ENCODE measurements around the gene RAD23B. TPM values are rescaled to one million over a fixed set of nuclear protein-coding genes. Genes with fewer than 3 reads are reported as not detected.

Gene RAD23B
- total RNA-seq, 1 donor from 2014 or later: 205 TPM

DNA sequence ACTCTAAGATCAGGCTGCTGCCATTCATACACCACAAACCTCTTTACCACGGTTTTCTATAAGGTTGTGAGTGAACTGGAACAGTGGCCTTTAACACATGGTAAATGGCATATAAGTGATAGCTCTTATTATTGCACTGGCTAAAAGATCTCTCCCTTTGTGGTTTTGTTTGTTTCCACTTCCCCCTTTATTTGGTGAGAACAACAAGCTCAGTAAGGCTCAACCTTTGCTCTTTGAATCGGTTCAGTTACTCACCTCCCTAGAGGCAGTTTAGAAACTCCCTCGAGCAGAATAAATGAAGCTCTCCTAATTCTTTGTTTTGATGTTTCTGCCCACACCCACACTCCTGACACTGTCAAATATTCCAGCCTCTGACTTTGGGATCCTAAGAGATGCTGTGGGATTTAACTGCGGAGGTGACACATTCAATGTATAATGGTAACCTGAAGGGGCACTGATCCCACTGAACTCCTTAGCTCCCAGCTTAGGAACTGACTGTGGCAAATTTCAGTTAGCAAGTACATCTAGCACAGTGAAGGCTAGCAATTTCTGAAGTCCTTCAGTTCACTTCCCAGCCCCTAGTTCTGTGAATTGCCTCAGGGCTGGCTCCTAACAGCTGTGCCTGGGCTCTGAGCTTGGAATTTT, 22.5 kb upstream of the RAD23B start:
- FAIRE-seq: no peak

DNA sequence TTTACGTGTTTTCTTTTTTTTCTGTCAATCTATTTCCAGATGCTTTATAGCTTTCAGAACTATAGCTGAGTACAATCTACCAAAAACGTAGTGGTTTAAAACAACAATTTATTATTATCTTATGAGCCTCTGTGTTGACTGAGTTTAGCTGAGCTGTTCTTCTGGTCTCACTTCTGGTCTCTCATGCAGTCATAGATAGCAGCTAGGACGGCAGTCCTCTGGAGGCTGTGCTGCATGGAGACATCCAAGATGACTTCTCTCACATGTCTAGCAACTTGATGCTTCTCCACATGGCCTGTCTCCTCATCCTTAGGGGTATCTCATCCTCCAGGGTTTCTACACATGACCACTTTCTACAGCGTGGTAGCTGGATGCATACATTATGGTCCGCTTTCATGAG, 22.0 kb upstream of the RAD23B start:
- no peaks in the 10 kb centered on the region for H3K36me3 Mint-ChIP-seq (ENCODE audit: low read depth, unreplicated experiment)
- Histone ChIP-seq H3K9me3 (ENCODE audit: insufficient read depth, low read depth, low read length) (no peaks in the 10 kb centered on the region), H2AFZ (ENCODE audit: low read depth, low read length) (no peak overlapping the region), H3K4me2 (ENCODE audit: low read length) (no peak overlapping the region), H4K20me1 (ENCODE audit: insufficient read depth, low read length) (no peaks in the 10 kb centered on the region), H3K4me1 (ENCODE audit: insufficient read depth, low read length) (no peaks in the 10 kb centered on the region), H3K27me3 (ENCODE audit: insufficient read depth, low read length) (no peaks in the 10 kb centered on the region), H3K9ac (ENCODE audit: low read length) (no peak overlapping the region), H3K27ac (ENCODE audit: low read depth, low read length) (no peak overlapping the region), H3K4me3 (ENCODE audit: insufficient read depth, low read depth, low read length) (no peak overlapping the region), H3K79me2 (ENCODE audit: insufficient read depth, low read length) (no peaks in the 10 kb centered on the region), H3K36me3 (ENCODE audit: insufficient read depth, low read length) (no peaks in the 10 kb centered on the region)
- H3K27ac Mint-ChIP-seq (ENCODE audit: unreplicated experiment): no peak overlapping the region
- no peak for DNase-seq (ENCODE audit: low read depth)
- no peak overlapping the region for H3K4me3 Mint-ChIP-seq (ENCODE audit: unreplicated experiment)
- no peak for TF ChIP-seq EZH2 (IDR thresholded peaks at IDR 0.05; ENCODE audit: insufficient read depth, low read length)
- TF ChIP-seq, protein P1, sequence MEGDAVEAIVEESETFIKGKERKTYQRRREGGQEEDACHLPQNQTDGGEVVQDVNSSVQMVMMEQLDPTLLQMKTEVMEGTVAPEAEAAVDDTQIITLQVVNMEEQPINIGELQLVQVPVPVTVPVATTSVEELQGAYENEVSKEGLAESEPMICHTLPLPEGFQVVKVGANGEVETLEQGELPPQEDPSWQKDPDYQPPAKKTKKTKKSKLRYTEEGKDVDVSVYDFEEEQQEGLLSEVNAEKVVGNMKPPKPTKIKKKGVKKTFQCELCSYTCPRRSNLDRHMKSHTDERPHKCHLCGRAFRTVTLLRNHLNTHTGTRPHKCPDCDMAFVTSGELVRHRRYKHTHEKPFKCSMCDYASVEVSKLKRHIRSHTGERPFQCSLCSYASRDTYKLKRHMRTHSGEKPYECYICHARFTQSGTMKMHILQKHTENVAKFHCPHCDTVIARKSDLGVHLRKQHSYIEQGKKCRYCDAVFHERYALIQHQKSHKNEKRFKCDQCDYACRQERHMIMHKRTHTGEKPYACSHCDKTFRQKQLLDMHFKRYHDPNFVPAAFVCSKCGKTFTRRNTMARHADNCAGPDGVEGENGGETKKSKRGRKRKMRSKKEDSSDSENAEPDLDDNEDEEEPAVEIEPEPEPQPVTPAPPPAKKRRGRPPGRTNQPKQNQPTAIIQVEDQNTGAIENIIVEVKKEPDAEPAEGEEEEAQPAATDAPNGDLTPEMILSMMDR (IDR thresholded peaks at IDR 0.05; ENCODE audit: insufficient read depth, low read depth, low read length): no peak
- H3K4me1 Mint-ChIP-seq (ENCODE audit: low read depth, unreplicated experiment): peaks cover 2% of the 10 kb centered on the region
- H3K9me3 Mint-ChIP-seq (ENCODE audit: unreplicated experiment): peaks cover 2% of the 10 kb centered on the region
- no peak for FAIRE-seq
- no peaks in the 10 kb centered on the region for H3K27me3 Mint-ChIP-seq (ENCODE audit: low read depth, unreplicated experiment)

More for the DNA sequence above, 22.5 kb upstream of the RAD23B start:
- no peaks in the 10 kb centered on the region for H3K4me1 ChIP-seq (ENCODE audit: insufficient read depth, low read length)
- Mint-ChIP-seq H3K27me3 (ENCODE audit: low read depth, unreplicated experiment) (no peaks in the 10 kb centered on the region), H3K4me1 (ENCODE audit: low read depth, unreplicated experiment) (peaks cover 2% of the 10 kb centered on the region), H3K9me3 (ENCODE audit: unreplicated experiment) (peaks cover 2% of the 10 kb centered on the region), H3K36me3 (ENCODE audit: low read depth, unreplicated experiment) (no peaks in the 10 kb centered on the region), H3K4me3 (ENCODE audit: unreplicated experiment) (no peak overlapping the region), H3K27ac (ENCODE audit: unreplicated experiment) (no peak overlapping the region)
- TF ChIP-seq, protein P1 (IDR thresholded peaks at IDR 0.05; ENCODE audit: insufficient read depth, low read depth, low read length): no peak
- TF ChIP-seq EZH2 (IDR thresholded peaks at IDR 0.05; ENCODE audit: insufficient read depth, low read length): no peak
- H3K4me3 ChIP-seq (ENCODE audit: insufficient read depth, low read depth, low read length): no peak overlapping the region
- H3K9me3 ChIP-seq (ENCODE audit: insufficient read depth, low read depth, low read length): no peaks in the 10 kb centered on the region
- no peaks in the 10 kb centered on the region for H3K36me3 ChIP-seq (ENCODE audit: insufficient read depth, low read length)
- H4K20me1 ChIP-seq (ENCODE audit: insufficient read depth, low read length): no peaks in the 10 kb centered on the region
- DNase-seq (ENCODE audit: low read depth): no peak
- H3K4me2 ChIP-seq (ENCODE audit: low read length): no peak overlapping the region
- H3K27ac ChIP-seq (ENCODE audit: low read depth, low read length): no peak overlapping the region
- H3K9ac ChIP-seq (ENCODE audit: low read length): no peak overlapping the region
- no peaks in the 10 kb centered on the region for H3K79me2 ChIP-seq (ENCODE audit: insufficient read depth, low read length)
- H2AFZ ChIP-seq (ENCODE audit: low read depth, low read length): no peak overlapping the region
- no peaks in the 10 kb centered on the region for H3K27me3 ChIP-seq (ENCODE audit: insufficient read depth, low read length)

DNA sequence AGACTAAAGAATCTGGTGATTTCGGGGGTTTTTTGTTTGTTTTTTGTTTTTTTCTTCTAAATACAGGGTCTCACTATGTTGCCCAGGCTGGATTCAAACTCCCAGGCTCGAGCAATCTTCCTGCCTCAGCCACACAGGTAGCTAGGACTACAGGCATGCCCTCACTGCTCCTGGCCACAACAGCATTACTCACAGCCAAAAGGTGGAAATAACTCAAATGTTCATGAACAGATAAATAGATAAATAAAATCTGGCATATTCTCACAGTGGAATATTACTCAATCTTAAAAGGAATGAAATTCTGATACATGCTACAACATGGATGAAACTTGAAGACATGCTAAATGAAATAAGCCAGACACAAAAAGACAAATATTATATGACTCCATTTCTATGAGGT, 19.8 kb upstream of the RAD23B start:
- H3K4me1 Mint-ChIP-seq (ENCODE audit: low read depth, unreplicated experiment): peaks cover 2% of the 10 kb centered on the region
- H3K4me3 ChIP-seq (ENCODE audit: insufficient read depth, low read depth, low read length): no peak overlapping the region
- no peak overlapping the region for H3K9ac ChIP-seq (ENCODE audit: low read length)
- no peaks in the 10 kb centered on the region for H3K36me3 Mint-ChIP-seq (ENCODE audit: low read depth, unreplicated experiment)
- no peaks in the 10 kb centered on the region for H3K79me2 ChIP-seq (ENCODE audit: insufficient read depth, low read length)
- no peak for DNase-seq (ENCODE audit: low read depth)
- peaks cover 4% of the 10 kb centered on the region for H3K9me3 Mint-ChIP-seq (ENCODE audit: unreplicated experiment)
- H3K27ac Mint-ChIP-seq (ENCODE audit: unreplicated experiment): no peak overlapping the region
- no peak overlapping the region for H3K4me3 Mint-ChIP-seq (ENCODE audit: unreplicated experiment)
- H2AFZ ChIP-seq (ENCODE audit: low read depth, low read length): no peak overlapping the region
- no peaks in the 10 kb centered on the region for H3K27me3 Mint-ChIP-seq (ENCODE audit: low read depth, unreplicated experiment)
- TF ChIP-seq, protein P1 (IDR thresholded peaks at IDR 0.05; ENCODE audit: insufficient read depth, low read depth, low read length): no peak
- TF ChIP-seq EZH2 (IDR thresholded peaks at IDR 0.05; ENCODE audit: insufficient read depth, low read length): no peak
- H3K4me2 ChIP-seq (ENCODE audit: low read length): no peak overlapping the region
- no peaks in the 10 kb centered on the region for H3K36me3 ChIP-seq (ENCODE audit: insufficient read depth, low read length)
- no peaks in the 10 kb centered on the region for H4K20me1 ChIP-seq (ENCODE audit: insufficient read depth, low read length)
- no peaks in the 10 kb centered on the region for H3K27me3 ChIP-seq (ENCODE audit: insufficient read depth, low read length)
- FAIRE-seq: no peak
- no peaks in the 10 kb centered on the region for H3K4me1 ChIP-seq (ENCODE audit: insufficient read depth, low read length)
- no peak overlapping the region for H3K27ac ChIP-seq (ENCODE audit: low read depth, low read length)
- H3K9me3 ChIP-seq (ENCODE audit: insufficient read depth, low read depth, low read length): no peaks in the 10 kb centered on the region
